ENCODE results near the gene TMED6.
"Not testable (repeated sequence)": the region's sequence is repeated elsewhere in the genome, so short reads cannot be mapped to it uniquely, and the experiment has no call there.

The TMED6 gene

GRCh38 chr16:69351309-69352027 lies at the start of gene TMED6:
Gene TMED6, minus strand, starts transcription at chr16:69351786. Its CDS starts 33 bp downstream, at chr16:69351753.
- no peak for DNase-seq

- no peak for DNase-seq
Measured at GRCh38 chr16:69399361-69399760, 47.8 kb upstream of the TMED6 start.

DNA sequence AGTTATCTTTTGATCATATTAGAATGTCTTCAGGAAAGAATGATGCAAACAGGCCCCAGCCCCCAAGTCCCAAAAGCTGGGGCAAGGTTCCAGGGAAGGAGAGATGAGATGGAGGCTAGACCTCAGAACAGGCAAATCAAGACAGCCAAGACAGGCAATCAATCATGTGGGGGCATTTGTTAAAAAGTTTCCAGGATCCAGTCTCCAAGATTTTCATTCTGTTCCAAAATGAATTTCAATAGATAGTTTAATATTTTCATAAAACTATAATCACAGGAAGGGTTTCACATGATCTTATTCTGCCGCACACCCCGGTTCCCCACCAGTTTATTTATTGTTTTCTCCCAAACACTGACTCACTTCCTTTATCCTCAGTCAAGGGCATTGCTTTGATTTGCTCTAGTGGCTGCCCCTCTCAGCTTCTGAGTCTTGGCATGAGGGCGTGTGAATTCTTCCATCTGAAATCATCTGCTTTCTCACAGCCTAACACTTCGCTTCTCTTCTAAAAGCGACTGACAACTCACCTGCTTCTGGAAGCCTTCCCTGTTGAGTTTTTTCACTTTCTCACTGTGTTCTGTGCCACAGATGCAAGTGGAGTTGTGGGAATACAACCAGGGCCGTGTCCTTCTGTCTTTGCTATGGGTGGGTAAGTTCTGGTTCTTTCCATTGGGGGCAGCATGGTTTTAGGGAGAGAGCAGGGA lies 46.4 kb upstream of the TMED6 start:
- no peak for DNase-seq

DNA sequence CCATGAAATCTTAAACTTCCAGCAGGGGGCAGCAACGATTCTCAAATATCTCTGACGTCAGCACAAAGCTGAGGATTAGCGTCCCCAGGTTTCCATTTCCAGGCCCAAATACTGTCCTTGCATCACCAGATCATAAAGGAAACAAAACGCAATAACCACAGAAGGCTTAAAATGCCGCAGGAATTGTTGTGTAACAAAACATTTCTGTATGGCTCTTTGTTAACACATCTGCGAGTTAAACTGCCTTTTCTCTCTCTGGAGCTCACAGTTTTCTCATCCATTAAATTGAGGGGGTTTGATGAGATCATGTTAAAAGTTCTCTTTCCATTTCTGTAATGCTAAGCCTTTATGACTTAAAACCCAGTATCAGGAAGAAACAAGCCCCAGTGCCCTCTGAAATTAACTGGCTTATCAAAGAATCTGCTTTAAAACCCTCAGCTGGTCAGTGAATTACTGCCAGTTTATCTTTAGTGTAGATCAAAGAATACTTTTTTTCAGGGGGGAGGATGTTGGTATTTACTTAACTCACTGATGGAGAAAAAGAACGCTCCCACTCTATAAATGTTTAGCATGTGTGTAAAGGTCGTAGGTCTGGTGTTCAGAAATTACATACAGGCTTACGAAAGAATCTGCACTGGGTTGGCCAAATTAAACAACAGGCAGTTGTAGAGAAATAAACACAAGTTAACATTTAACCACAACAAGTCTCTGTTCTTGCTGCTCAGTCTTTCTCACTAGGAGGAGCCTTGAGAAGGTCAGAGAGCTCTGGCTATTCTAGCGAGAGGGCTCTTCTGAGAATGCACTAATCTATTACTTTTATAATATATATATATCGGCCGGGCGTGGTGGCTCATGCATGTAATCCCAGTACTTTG lies 44.8 kb upstream of the TMED6 start:
- peak; percentile 72 to 80 for DNase-seq

DNA sequence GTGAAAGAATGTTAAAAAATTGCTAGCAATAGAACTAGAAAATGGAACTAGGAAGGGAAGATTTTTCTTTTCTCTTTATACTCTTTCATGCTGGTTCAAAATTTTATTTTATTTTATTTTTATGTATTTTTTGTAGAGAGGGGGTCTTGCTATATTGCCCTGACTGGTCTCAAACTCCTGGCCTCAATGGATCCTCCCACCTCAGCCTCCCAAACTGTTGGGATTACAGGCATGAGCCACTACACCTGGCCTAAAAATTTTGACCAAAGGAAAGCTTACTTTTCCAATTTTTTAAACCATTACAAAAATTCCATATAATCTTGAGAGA lies 44.2 kb upstream of the TMED6 start:
- no peak for DNase-seq

GRCh38 chr16:69393898-69394849 lies 42.6 kb upstream of the TMED6 start:
- DNase-seq: no peak

GRCh38 chr16:69386596-69386995 lies 35.0 kb upstream of the TMED6 start:
- no peak for DNase-seq

- DNase-seq: no peak
Measured at GRCh38 chr16:69384974-69385373, 33.4 kb upstream of the TMED6 start.

- DNase-seq: no peak
Measured at GRCh38 chr16:69382421-69382820, 30.8 kb upstream of the TMED6 start.

GRCh38 chr16:69381231-69381630 lies 29.6 kb upstream of the TMED6 start:
- DNase-seq: no peak

DNA sequence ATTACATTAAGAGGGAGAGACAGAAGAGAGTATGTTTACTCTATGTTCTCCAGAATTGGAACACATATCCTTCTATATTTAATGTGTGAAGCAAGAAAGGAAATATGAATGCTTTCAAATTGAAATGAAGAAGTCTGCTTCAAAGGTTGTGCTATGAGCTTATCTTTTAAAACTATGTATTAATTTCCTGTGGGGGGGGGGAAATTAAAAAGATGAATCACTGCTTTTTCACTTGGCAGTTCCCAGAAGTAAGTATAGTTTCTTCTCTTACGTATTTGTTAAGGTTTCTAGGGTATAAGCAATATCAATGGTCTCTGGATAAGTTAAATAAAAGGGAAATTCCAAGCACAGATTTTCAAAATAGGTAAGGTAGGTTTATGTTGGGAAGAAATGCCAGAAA lies 27.2 kb upstream of the TMED6 start:
- no peak for DNase-seq

GRCh38 chr16:69378036-69378435 lies 26.4 kb upstream of the TMED6 start:
- DNase-seq: no peak

GRCh38 chr16:69376393-69377059 lies 24.9 kb upstream of the TMED6 start:
- DNase-seq: no peak

GRCh38 chr16:69373019-69373418 lies 21.4 kb upstream of the TMED6 start:
- DNase-seq: no peak

DNA sequence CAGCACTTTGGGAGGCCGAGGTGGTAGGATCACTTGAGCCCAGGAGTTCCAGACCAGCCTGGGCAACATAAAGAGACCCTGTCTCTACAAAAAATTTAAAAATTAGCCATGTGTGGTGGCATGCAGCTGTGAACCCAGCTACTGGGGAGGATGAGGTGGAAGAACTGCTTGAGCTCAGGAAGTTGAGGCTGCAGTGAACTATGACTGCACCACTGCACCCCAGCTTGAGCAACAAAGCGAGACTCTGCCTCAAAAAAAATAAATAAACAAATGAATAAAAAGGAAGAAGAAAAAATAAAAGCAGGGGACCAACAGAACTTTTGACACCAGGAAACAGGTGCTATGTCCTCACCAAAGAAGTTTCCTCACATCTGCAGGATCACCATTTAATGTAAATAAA lies 20.0 kb upstream of the TMED6 start:
- peak in 1 of 2 donors; percentile 22 for DNase-seq

DNA sequence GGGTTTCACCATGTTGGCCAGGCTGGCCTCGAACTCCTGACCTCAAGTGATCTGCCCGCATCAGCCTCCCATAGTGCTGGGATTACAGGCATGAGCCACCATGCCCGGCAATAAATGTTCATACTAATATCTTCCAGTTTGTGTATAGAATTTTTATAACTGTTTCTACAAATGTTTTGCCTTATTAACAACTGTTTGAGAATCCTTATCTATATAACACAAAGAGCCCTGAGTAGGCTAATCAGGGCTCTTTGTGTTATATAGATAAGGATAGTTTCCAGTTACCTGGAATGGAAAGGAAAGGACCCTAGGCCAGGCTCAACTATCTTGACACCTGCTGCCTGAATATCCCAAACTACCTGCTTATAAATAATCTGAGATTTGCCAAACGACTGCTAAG lies 17.3 kb upstream of the TMED6 start:
- no peak for DNase-seq

DNA sequence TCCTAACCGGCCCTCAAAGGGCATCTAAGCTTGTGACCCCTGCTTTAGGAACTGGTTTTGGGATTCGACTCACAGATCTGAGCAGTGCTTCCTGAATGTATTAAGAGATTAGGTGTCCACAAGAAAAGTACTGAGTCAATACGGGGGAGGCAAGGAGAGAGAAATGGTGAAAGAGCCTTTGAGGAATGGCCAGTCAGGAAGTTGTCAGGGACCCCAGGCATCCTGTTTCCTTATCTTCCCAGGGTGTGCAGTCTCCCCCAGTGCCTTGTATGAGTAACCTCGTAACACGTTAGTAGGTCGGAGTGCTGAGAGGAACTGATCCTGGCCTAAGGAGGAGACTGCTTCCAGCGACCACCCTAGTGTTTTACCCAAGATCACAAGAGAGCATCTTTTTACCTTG lies 16.4 kb upstream of the TMED6 start:
- DNase-seq: no peak

DNA sequence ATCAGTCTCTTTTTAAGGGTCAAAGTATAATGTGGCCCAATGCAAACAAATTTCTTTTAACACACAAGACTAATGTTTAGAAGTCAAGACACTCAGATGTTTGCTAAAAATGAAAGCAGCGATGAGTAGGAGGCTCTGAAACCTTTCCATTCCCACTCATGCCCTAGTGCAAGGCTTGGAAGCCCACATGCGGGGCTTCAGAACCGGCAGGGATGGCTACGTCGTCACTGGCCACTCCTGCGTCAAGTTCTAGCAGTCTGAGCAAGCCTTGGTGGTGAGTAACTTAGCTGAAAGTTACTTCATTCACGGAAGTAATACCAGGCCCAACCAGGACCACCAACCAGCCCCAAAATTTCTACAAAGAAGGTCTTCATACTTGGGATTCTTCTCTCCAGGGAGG lies 14.8 kb upstream of the TMED6 start:
- no peak for DNase-seq

GRCh38 chr16:69365901-69366300 lies 14.3 kb upstream of the TMED6 start:
- DNase-seq: no peak

GRCh38 chr16:69364088-69364487 lies 12.5 kb upstream of the TMED6 start:
- no peak for DNase-seq

DNA sequence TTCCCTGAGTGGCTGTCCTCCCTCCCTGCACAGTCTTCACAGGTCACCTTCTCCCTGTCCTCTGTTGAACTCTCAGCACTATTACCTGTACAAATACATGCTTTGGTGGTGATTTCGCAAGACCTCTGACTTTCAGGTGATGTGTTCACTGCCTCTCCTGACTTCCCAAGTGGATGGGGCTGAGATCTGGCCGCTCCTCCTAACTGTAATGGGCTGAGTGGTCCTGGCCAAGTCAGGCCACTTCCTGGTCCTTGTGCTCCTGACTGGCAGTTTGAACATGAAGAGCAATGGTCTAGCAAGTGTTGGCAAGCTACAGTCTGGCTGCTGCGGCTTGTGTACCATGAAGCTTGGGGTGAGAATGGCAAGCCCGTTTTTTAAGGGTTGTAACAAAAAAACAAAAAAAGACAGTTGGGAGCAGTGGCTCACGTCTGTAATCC lies 11.7 kb upstream of the TMED6 start:
- DNase-seq: no peak

DNA sequence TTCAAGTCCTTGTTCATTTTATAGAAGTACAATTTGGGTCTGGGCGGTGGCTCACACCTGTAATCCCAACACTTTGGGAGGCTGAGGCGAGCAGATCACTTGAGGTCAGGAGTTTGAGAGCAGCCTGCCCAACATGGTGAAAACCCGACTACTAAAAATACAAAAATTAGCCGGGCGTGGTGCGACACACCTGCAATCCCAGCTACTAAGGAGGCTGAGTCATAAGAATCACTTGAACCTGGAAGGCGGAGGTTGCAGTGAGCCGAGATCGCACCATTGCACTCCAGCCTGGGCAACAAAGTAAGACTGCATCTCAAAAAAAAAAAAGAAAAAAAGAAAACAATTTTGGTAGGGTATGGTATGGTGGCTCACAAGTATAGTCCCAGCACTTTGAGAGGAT lies 8.5 kb upstream of the TMED6 start:
- not testable (repeated sequence) for DNase-seq
